MM.1S (cell line): ENCODE data around the gene BLCAP.
"Not testable (repeated sequence)": the region's sequence is repeated elsewhere in the genome, so short reads cannot be mapped to it uniquely, and the experiment has no call there.

Experiments
- DNase-seq: peaks from one replicate; pipeline ENCODE4 v3.0.0-alpha.2; 2015
- H2AFZ ChIP-seq: fragments of 300-600 bp; sonication (generic); 2 replicates; pipeline ENCODE4 v1.6.0; 2016; ENCODE audit warnings: antibody characterized with exemption, low read length
- H3F3A ChIP-seq: fragments of 300-600 bp; sonication (generic); 2 replicates; pipeline ENCODE4 v1.6.1; 2016; ENCODE audit warnings: mild to moderate bottlenecking, antibody characterized with exemption, low read length, moderate library complexity, mixed read lengths; ENCODE audit not compliant: insufficient read depth
- H3K27ac ChIP-seq: fragments of 300-600 bp; sonication (generic); 2 replicates; pipeline ENCODE4 v1.5.1; 2016; ENCODE audit warnings: mild to moderate bottlenecking, low read length
- H3K27me3 ChIP-seq: fragments of 300-600 bp; sonication (generic); replicated peaks from 2 replicates; pipeline ENCODE4 v1.6.0; 2016; ENCODE audit warnings: low read length; ENCODE audit not compliant: insufficient read depth
- H3K36me3 ChIP-seq: fragments of 300-600 bp; sonication (generic); replicated peaks from 2 replicates; pipeline ENCODE4 v1.6.1; 2016; ENCODE audit warnings: mild to moderate bottlenecking, low read length, mixed read lengths; ENCODE audit not compliant: insufficient read depth
- H3K4me1 ChIP-seq: fragments of 300-600 bp; sonication (generic); 2 replicates; pipeline ENCODE4 v1.6.1; 2016; ENCODE audit warnings: low read length, mixed read lengths
- H3K4me2 ChIP-seq: fragments of 300-600 bp; sonication (generic); 2 replicates; pipeline ENCODE4 v1.6.0; 2016; ENCODE audit warnings: low read depth, low read length
- H3K4me3 ChIP-seq: fragments of 300-600 bp; sonication (generic); 2 replicates; pipeline ENCODE4 v1.5.1; 2016; ENCODE audit warnings: low read length, mixed read lengths
- H3K79me2 ChIP-seq: fragments of 300-600 bp; sonication (generic); 2 replicates; pipeline ENCODE4 v1.6.1; 2016; ENCODE audit warnings: mixed run types, low read length, mixed read lengths
- H3K9ac ChIP-seq: fragments of 300-600 bp; sonication (generic); 2 replicates; pipeline ENCODE4 v1.6.1; 2016; ENCODE audit warnings: low read length, mixed read lengths
- H3K9me2 ChIP-seq: fragments of 300-600 bp; sonication (generic); replicated peaks from 2 replicates; pipeline ENCODE4 v1.6.1; 2016; ENCODE audit warnings: mild to moderate bottlenecking, low read length, mixed read lengths; ENCODE audit not compliant: insufficient read depth
- H3K9me3 ChIP-seq: fragments of 300-600 bp; sonication (generic); replicated peaks from 2 replicates; pipeline ENCODE4 v1.6.1; 2016; ENCODE audit warnings: mild to moderate bottlenecking, low read length, mixed read lengths; ENCODE audit not compliant: insufficient read depth
- H4K20me1 ChIP-seq: fragments of 300-600 bp; sonication (generic); 2 replicates; pipeline ENCODE4 v1.6.1; 2016; ENCODE audit warnings: mild to moderate bottlenecking, low read length, moderate library complexity, mixed read lengths; ENCODE audit not compliant: insufficient read depth
- EZH2 ChIP-seq: fragments of 300-600 bp; sonication (generic); optimal IDR thresholded peaks from 2 replicates; pipeline ENCODE3; 2017; ENCODE audit warnings: low read depth, mild to moderate bottlenecking, antibody characterized with exemption, low read length, mixed read lengths
- EZH2phosphoT487 ChIP-seq: fragments of 300-600 bp; sonication (generic); IDR thresholded peaks from 2 replicates; pipeline ENCODE4 v1.6.1; 2018; ENCODE audit warnings: antibody characterized with exemption, low read length
- TF ChIP-seq, protein P1 (sequence below): fragments of 300-600 bp; sonication (generic); IDR thresholded peaks from 2 replicates; pipeline ENCODE4 v1.5.1; 2016; ENCODE audit warnings: antibody characterized with exemption, low read length, mixed read lengths

Gene BLCAP

DNA sequence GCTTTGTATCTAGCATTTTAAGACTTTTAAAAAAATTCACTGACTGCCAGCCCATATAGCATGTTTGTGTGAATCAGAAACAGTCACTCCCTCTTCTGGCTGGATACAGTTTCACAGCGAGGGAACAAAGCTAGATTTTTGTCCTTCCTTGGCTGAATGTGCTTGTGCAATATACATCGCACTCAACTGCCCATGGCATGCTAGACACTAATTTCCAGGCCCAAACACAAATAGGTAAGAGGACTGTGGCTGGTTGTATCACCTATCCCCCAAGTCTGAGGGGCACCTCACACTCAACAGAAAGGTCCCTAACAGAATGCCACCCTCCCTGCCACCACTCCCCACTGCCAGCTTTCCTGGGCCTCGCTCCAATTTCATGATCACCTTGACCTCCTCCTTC, 16.2 kb upstream of the BLCAP start:
- no peaks in the 10 kb centered on the region for H3F3A ChIP-seq
- H3K9me2 ChIP-seq, result no peaks in the 10 kb centered on the region
- H3K27me3 ChIP-seq, result no peaks in the 10 kb centered on the region
- H3K4me3 ChIP-seq, result no peak overlapping the region
- H3K9me3 ChIP-seq, result no peaks in the 10 kb centered on the region
- no peak overlapping the region for H2AFZ ChIP-seq
- no peak overlapping the region for H3K9ac ChIP-seq
- no peaks in the 10 kb centered on the region for H4K20me1 ChIP-seq
- H3K27ac ChIP-seq, result no peak overlapping the region
- H3K79me2 ChIP-seq, result no peaks in the 10 kb centered on the region
- no peak for DNase-seq
- TF ChIP-seq EZH2phosphoT487 (no peak), EZH2 (no peak)
- TF ChIP-seq, protein P1, sequence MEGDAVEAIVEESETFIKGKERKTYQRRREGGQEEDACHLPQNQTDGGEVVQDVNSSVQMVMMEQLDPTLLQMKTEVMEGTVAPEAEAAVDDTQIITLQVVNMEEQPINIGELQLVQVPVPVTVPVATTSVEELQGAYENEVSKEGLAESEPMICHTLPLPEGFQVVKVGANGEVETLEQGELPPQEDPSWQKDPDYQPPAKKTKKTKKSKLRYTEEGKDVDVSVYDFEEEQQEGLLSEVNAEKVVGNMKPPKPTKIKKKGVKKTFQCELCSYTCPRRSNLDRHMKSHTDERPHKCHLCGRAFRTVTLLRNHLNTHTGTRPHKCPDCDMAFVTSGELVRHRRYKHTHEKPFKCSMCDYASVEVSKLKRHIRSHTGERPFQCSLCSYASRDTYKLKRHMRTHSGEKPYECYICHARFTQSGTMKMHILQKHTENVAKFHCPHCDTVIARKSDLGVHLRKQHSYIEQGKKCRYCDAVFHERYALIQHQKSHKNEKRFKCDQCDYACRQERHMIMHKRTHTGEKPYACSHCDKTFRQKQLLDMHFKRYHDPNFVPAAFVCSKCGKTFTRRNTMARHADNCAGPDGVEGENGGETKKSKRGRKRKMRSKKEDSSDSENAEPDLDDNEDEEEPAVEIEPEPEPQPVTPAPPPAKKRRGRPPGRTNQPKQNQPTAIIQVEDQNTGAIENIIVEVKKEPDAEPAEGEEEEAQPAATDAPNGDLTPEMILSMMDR, result peak; percentile 11
- H3K4me1 ChIP-seq, result 0 out of 2 replicates have a peak, but pooled peaks cover 4% of the 10 kb centered on the region
- no peaks in the 10 kb centered on the region for H3K36me3 ChIP-seq
- no peak overlapping the region for H3K4me2 ChIP-seq

GRCh38 chr20:37542281-37542680, 14.6 kb upstream of the BLCAP start:
- no peak overlapping the region for H2AFZ ChIP-seq
- no peak overlapping the region for H3K27ac ChIP-seq
- no peaks in the 10 kb centered on the region for H4K20me1 ChIP-seq
- DNase-seq, result no peak
- no peaks in the 10 kb centered on the region for H3K27me3 ChIP-seq
- H3K9me3 ChIP-seq, result no peaks in the 10 kb centered on the region
- H3F3A ChIP-seq, result no peaks in the 10 kb centered on the region
- no peak overlapping the region for H3K4me3 ChIP-seq
- H3K4me1 ChIP-seq, result 0 out of 2 replicates have a peak, but pooled peaks cover 4% of the 10 kb centered on the region
- H3K9ac ChIP-seq, result no peak overlapping the region
- no peaks in the 10 kb centered on the region for H3K36me3 ChIP-seq
- H3K4me2 ChIP-seq, result no peak overlapping the region
- H3K79me2 ChIP-seq, result no peaks in the 10 kb centered on the region
- TF ChIP-seq EZH2phosphoT487 (no peak), EZH2 (no peak)
- TF ChIP-seq, protein P1, result no peak
- H3K9me2 ChIP-seq, result no peaks in the 10 kb centered on the region

DNA sequence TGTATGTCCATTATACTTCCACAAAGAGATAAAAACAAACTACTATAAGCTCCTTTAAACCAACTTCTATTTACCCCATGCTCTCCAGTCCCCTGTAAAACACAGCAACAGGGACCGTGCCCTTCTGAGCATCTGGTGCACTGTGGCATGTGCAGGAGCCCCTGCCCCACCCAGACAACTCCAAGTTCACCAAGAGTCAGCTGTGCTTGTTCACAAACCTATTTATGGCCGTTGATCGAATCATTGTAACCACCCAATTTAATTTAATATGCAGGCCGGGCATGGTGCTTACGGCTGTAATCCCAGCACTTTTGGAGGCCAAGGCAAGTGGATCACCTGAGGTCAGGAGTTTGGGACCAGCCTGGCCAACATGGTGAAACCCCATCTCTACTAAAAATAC, 13.7 kb upstream of the BLCAP start:
- H2AFZ ChIP-seq, result no peak overlapping the region
- H4K20me1 ChIP-seq, result no peaks in the 10 kb centered on the region
- H3K9ac ChIP-seq, result no peak overlapping the region
- H3F3A ChIP-seq, result no peaks in the 10 kb centered on the region
- no peak overlapping the region for H3K4me2 ChIP-seq
- H3K36me3 ChIP-seq, result no peaks in the 10 kb centered on the region
- H3K9me3 ChIP-seq, result no peaks in the 10 kb centered on the region
- H3K9me2 ChIP-seq, result no peaks in the 10 kb centered on the region
- TF ChIP-seq, protein P1, result no peak
- no peak for TF ChIP-seq EZH2phosphoT487
- TF ChIP-seq EZH2, result no peak
- no peaks in the 10 kb centered on the region for H3K79me2 ChIP-seq
- H3K27me3 ChIP-seq, result no peaks in the 10 kb centered on the region
- no peak overlapping the region for H3K4me3 ChIP-seq
- DNase-seq, result no peak
- H3K27ac ChIP-seq, result no peak overlapping the region
- 0 out of 2 replicates have a peak, but pooled peaks cover 4% of the 10 kb centered on the region for H3K4me1 ChIP-seq

GRCh38 chr20:37540838-37541237, 13.2 kb upstream of the BLCAP start:
- not testable (repeated sequence) for H2AFZ ChIP-seq, H3K79me2 ChIP-seq, H3K9ac ChIP-seq, DNase-seq, H3K9me3 ChIP-seq, H3K4me2 ChIP-seq, H3K27ac ChIP-seq, H3K36me3 ChIP-seq, H3K4me1 ChIP-seq, H4K20me1 ChIP-seq, H3K27me3 ChIP-seq, H3K4me3 ChIP-seq, H3F3A ChIP-seq, H3K9me2 ChIP-seq
